SIG-M5 treated with dmso at 0.1 percent for 504 hours (cell line): ENCODE data around the gene ZSWIM4.
A peak's percentile ranks its signal among the peaks of the same experiment; 100 is the strongest.

Experiments used
- DNase-seq: peaks from one replicate; lab custom pipeline; 2025; ENCODE audit not compliant: unreplicated experiment; lab: John Stamatoyannopoulos, UW

The ZSWIM4 gene

DNA sequence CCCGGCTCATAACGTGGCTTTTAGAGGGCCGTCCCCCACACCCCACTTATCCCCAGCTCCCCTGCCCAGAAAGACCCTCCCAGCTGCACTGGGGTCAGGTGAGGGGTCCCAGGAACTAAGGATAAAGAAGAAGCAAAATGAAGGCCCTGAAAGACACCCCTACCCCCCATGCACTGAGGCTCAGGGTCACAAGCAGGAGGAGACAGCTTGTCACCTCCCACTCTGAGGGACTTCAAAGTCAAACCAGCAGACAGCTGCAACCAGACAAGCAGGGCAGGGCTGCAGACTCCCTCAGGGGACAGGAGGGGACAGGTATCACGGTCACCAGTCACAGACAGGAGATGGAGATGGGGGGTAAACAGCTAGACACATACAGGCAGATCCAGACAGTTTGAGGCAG lies 75.6 kb downstream of the ZSWIM4 start:
- no peak for DNase-seq

DNA sequence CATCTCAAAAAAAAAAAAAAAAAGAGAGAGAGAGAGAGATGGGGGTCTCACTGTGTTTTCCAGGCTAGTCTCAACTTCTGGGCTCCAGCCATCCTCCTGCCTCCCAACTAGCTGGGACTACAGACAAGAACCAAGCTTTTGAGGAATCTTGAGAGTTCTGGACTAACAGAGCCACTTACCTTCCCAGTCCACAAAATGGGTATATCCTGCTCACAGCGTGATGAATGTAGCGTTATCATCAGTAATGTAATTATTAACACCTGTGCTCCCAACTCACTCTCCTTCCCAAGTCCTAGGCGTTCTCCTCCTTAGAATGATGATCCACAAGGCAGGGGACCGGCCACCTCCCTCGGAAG lies 77.1 kb downstream of the ZSWIM4 start:
- no peak for DNase-seq

DNA sequence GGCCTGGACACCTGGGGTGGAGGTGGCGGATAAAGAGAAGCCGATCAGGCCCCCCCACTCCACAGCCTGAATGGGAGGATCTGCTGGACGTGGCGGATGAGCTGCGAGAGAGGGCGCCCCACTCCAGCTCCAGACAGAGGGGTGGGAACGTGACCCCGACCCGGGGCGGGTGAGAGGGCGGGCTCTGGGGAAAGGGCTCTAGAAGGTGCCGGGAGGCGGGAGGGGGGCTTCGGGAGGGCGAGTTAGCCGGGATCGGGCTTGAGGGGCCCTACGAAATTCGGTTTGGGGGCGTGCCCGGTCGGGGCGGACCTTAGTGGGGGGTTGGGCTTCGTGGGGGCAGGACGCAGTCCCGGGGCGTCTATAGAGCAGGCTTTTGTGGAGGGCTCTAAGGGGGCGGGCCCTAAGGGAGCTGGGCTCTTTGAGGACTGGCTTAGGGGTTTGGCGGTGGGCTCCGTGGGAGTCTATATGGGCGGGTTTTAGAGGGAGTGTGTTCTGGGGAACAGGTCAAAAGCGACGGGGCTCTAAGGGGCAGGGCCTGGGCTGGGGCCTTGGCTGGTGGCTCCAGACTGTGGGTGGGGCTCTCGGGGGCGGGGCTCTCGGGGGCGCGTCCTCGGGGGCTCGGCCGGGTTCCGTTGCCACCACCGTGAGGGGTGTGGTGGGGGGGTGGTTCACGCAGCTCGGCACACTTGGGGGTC lies 77.6 kb downstream of the ZSWIM4 start:
- no peak for DNase-seq

DNA sequence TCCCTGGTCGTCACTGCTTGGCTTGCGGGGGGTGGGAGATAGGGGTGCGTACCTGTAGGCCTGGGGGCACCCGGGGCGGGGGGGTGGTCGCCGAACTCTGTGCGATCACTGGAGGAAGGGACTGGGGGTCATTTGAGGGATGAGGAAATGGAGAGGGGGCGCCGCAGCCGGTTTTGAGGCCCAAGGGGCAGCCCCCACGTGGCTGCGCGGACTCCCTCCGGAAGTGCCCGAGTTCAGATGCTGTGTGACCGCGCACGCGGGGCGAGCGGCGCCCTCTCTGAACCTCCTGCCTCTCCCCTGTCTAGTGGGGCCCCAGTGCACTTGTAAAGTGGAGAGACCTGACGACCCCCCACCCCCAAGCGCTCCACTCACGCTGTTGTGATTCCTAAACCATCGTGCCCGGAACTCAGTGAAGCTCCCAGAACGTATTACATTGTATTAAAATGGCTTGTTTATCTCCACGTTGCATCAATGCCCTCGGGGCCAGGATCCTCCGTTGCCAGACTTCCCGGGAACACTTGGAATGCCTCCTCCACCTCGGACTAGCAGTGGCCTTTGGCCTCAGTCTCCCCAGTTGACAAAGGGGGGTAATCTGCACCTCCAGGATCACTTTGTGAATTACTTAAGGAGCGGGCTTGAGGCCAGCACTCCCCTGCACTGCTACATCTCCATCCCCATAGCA lies 78.7 kb downstream of the ZSWIM4 start:
- DNase-seq = no peak

DNA sequence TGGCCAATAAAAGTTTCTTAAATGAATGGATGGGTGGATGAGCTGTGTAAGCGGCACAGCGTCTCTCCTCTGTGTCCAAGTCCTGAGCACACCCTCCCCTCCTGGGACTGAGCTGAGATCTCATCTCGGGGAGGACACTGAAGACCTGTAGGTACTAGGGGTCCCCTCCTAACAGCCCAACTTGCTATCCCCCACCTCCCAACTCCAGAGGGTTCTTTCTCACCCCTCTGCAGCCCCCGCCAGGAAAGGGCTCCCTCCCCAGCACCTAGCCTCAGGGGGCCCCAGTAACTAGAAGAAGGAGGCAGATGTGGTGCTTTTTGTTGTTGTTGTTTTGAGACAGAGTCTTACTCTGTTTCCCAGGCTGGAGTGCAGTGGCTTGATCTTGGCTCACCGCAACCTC lies 80.6 kb downstream of the ZSWIM4 start:
- no peak for DNase-seq

DNA sequence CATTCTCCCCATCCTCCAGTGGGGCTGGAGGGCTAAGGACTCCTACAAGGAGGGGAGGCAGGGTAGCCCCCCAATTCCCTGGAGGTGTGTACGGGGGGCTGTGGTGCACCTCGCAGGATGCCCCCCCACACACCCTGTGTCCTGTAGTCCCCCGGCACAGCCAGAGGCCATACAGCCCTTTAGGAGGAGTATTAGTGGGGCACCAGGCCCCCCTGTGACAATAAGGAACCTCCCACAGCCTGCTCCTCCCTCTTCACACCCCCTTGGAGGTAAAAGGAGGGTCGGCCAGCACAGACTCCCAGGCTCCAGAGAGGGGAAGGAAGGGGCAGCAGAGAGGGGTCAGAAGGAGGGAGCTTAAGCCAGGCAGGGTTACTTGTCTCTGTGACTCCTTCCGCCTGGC lies 81.6 kb downstream of the ZSWIM4 start, which contains the start of gene NANOS3:
Gene NANOS3 (plus strand): TSS at position 301 of the 400 bp plus-strand sequence. CDS start 115 bp downstream, outside the sequence.
- no peak for DNase-seq

DNA sequence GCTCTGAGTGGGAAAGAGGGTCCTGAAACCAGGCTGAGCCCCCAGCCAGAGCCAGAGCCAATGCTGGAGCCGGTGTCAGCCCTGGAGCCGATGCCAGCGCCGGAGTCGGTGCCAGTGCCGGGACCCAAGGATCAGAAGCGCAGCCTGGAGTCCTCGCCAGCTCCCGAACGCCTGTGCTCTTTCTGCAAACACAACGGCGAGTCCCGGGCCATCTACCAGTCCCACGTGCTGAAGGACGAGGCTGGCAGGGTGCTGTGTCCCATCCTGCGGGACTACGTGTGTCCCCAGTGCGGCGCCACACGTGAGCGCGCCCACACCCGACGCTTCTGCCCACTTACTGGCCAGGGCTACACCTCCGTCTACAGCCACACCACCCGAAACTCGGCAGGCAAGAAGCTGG lies 82.1 kb downstream of the ZSWIM4 start:
- DNase-seq = no peak

DNA sequence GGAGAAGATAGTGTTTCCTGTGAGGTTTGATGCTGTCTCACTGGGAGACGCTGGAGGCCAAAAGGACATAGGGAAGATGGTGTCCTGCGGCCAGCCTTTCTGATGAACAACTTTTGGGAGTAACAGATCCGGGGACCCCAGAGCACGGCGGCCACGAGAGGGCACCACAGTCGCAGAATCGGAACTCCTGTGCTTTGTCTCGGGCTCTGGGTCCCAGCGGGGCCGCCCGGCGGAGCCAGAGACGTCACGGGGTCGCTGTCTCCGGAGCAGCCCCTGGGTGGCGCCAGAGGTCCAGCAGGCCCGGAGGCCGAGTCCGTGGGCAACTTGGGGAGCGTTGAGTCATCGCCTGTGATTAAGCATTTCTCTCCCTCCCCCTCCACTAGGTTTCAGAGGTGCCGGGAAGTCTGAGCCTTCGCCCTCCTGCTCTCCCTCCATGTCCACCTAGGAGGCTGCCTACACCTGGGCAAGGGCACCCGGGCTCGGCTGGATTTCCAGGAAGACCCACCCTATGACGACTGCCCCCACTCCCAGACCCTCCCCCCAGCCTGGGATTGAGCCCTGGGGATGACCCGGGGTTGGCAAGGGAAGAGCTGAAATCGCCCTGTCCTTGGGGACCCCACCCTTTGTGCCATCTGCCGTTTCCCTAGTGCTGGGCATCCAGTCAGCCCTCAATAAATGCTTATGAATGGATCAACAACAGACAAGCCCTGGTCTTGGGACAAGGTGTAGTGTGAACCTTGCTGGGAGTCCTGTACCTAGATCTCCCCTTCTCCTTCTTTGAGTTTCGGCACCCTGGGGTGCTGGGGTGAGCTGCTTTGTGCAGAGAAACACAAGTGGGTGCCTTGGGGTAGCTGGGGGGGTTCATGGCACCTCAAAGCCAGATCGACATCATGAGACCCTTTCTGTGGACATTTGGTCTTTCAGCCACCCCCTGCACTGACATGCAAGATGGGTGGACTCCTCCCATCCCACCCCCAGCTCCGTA lies 85.1 kb downstream of the ZSWIM4 start:
- DNase-seq = peak; percentile 91

DNA sequence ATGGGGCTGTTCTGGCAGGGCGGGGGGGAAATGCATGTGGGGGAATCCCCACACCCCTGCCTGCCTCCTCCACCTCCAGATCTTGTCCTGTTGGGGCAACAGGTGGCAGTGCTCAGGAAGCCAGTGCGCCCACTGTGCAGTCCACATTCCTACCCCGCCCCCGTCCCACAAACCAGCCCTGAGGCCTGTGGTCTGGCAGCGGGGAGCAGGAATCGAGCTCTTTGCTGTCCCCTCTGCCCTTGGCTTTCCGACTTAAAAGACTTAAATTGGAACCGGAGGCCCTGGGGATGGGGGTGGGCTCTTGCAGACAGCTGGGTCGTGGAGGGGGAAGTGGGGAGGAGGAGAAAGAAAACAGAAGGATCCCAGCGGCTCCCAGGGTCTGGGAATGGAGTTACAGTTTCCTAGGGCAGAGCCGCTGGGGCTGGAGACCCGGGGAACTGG lies 86.0 kb downstream of the ZSWIM4 start:
- no peak for DNase-seq
